ENCODE results near the gene RNF130.
"Not testable (repeated sequence)": the region's sequence is repeated elsewhere in the genome, so short reads cannot be mapped to it uniquely, and the experiment has no call there.

RNF130 gene

DNA sequence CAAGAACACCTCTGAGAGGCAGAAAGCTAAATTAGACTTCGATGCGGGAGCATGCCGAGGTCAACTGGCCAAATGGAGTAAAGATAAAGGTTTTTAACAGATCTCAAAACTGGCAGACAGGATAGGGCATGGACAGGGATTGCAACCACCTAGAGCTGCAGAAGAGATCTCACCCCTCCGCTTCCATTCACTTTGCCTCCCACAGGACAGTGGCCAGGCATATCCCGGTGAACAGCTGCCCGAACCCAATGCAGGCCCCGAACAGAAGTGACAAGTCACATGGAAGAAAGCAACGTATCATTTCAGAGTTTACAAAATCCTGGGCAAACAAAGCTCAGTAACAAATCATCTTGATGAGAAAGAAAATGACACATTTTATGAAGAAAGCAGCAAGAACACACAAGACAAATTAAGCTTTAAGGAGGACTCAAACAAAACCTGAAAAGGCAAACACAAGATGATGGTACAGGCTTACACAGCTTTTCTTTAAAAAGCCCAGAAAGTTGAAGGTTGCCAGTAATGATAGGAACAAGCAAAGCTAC, 18.4 kb downstream of the RNF130 start:
- DNase-seq: no peak

DNA sequence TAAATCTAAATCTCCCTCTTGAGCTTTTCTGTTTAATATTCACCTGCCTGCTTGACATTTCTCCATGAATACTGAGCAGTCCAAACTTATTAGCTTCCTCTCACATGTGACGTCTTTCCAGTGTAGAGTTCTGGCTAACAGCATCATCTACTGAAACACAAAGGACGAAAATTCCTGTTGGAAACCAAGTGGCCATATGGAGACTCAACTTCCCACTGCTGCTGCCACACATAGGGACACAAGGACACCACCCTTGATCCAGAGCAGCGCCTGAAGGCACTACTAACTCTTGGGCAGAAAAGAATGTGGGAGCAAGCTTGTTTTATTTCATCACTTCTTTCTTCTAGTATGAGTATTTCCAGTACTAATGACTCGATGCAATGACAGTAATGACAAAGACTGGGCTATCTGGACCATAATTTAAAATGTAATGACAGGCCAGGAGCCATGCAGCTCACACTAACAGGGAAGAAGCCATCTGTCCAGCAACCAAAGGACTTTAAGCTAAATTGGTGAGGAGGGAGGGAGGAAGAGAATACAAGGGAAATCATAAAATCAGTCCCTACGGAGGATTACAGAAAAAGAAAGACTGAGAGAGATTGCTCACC, 19.2 kb downstream of the RNF130 start:
- DNase-seq: no peak

DNA sequence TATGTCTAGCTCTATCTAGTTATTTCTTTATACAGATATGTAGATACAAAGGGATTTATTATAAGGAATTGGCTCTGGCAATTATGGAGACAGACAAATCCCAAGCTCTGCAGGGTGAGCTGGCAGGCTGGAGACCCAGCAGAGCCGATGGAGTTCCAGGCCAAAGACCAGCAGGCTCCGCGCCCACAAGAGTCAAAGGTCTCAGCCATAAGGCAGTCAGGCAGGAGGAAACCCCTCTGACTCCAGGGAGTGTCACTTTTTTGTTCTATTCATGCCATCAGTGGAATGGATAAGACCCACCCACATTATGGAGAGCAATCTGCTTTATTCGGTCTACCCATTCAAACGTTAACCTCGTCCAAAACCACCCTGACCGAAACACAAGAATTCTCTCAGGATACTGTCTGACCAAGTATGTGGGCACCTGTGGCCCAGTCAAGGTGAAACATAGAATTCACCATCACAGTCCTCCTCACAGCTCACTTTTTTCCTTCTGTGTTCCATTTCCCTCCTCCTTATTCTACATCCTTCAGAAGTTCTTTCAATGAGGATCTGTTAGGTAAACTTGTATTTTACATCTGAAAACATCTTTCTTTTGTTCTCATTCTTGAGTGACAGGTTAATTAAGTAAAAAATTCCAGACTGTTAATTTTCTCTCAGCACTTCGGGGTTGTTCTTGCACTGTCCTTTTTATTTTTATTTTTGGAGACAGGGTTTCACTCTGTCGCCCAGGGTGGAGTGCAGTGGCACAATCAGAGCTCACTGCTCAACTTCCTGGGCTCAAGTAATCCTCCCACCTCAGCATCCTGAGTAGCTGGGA, 21.2 kb downstream of the RNF130 start:
- no peak for DNase-seq

DNA sequence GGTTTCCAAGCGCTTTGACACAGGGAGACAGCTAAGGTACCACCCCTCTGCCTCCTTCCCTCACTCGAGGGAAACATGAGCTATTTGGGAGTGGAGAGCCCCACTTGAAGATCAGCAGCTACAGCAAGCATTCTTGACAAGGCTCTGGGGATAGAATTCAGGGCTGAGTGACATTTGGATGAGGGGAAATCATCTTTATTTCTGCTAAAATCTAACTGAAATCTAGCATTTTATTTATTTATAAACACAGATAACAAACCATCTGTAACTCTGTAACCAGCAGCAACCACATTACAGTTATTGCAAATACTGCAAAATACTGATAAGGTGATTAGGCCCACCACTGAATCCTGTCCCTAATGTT, 22.4 kb downstream of the RNF130 start:
- no peak for DNase-seq

DNA sequence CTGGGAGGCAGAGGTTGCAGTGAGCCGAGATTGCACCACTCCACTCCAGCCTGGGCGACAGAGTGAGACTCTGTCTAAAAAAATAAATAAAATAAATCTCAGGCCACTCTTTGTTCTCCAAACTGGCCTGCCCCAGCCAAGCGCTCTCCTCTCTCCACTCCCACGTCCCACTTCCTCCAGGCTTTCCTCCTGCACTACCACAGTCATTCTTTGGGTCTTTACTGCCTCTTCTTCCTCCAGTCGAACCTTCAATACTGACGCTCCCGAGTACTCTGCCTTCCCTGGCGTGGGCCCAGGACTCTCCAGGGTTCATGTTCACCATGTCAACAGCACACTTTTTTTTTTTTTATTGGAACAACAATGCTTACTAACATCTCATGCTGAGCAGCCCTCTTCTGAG, 23.9 kb downstream of the RNF130 start:
- DNase-seq: no peak

DNA sequence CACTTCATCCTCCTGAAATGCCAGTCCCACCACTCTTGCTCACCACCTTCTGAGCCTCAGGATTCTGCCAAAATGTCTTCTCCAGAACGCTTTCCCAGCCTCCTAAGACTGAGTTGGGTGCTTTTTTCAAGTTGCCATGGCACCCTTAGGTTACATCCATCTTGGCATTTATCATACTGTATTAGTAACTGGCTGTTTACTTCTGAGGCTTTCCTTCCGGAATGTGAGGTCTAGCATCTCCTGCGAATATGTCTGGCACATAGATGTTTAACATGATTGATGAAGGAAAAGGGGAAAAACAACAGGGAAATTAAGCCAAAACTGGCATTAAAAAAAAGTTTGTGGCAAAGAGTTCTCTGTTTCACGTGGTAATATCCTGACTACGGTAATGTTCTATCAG, 24.9 kb downstream of the RNF130 start:
- DNase-seq: no peak

DNA sequence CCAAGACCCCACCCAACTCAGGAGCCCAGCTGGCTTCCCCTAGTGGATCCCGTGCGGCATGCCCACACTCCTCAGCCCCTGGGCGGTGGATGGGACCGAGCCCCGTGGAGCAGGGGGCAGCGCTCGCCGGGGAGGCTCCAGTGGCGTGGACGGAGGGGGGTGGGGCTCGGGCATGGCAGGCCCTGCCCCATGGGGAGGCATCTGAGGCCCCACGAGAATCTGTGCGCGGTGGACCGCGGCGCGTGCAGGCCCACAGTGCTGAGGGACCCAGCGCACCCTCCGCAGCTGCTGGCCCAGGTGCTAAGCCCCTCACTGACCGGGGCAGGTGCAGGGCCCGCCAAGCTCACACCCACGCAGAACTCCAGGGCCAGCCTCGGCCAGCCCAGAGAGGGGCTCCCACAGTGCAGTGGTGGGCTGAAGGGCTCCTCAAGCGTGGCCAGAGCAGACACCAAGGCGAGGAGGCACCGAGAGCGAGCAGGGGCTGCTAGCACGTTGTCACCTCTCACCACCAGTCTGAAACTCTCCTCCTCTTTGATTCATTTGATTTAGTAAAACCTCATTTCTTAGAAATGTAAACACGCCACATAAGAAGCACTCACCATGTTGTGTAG, 25.6 kb downstream of the RNF130 start:
- no peak for DNase-seq

DNA sequence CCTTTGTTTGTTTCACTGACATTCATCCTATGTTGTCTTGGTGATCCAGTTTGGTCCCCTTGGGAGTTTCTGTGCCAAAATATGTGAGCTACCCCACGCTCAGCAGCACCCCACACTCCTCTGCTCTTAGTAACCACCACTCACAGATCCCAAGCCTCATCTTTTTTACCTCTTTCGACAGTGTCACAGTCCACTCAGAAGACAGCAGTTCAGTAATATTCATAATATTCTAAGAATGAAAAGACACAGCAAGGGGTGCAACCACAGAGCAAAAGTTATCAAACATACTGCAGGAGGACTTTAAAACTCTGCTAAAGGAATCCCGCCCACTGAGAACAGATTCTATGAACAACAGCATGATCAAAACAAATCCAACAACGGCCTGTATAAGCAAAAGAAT, 28.2 kb downstream of the RNF130 start:
- no peak for DNase-seq

DNA sequence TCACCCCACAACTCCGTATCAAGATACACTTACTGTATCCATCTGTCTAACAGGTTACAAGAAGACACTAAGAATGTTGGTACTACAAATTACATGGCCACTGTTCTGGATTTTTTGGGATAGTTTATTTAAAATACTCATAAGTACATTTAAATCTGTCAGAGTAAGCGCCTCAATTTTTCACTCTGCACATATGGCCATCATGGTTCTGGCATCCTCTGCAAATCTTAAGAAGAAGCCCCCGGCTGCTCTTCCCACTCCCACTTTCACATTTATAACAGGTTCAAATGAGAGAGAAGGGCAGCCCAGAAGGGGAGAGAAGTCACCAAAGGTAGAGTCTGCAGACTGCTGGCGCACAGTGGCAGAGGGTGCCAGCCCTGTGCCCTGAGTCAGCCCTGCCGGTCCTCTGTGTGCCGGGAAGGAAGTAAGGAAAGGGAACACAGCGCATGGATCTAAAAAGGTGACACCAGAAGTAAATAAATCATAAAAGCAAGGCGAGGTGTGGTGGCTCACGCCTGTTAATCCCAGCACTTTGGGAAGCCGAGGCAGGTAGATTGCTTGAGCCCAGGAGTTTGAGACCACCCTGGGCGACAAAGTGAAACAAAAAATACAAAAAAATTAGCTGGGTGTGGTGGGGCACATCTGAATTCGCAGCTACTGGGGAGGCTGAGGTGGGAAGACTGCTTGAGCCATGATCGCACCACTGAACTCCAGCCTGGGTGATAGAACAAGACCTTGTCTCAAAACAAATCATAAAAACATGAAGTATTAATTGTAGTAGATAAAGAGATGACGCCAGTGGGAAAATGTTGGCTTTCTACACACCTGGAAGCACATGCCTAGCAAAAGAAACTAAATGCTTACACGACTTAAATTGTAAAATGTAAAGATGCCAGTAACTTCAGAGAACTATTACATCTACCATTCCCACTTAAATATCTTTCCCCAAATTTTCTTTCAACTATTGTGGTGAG, 30.0 kb downstream of the RNF130 start:
- no peak for DNase-seq

DNA sequence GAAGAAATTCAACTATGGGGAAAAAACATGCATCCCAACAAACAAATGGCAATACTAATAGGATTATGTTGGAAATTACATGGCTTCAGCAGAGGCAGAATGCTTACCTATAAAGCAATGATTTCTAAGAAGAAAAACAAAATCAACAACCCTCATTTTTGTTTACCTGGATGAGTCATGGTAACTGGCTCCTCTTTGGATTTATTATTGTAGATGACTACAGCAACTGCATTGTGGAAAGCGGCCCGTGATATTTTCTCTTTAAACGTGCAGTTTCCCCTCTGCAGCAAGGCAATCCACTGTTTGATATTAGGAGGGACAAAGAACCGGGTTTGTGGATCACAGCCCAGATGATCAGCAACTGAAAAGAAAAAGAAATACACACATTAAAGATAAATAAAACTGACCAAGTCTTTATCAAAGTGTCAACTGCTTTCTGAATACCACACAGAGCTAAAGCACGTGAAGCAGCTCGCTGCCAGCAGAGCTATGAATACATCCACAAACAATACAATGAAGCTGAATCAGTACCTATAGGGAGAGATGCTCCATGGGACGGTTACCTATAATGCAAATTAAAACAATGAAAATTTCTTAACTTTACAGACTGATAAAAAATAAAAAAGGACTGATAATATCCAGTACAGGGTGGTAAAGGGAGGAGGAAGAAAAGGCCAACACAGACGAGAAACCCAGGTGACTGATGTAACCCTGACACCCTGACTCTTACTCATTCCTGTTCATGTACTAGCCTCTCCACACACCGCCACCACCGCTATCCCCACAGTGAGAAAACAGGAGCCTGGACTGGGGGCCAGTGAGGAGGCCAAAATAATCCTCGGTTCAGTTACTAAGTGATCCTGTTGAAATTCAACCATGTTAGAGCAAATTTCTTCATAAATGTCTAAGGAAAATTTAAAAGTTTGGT, 31.0 kb downstream of the RNF130 start:
- DNase-seq: no peak

DNA sequence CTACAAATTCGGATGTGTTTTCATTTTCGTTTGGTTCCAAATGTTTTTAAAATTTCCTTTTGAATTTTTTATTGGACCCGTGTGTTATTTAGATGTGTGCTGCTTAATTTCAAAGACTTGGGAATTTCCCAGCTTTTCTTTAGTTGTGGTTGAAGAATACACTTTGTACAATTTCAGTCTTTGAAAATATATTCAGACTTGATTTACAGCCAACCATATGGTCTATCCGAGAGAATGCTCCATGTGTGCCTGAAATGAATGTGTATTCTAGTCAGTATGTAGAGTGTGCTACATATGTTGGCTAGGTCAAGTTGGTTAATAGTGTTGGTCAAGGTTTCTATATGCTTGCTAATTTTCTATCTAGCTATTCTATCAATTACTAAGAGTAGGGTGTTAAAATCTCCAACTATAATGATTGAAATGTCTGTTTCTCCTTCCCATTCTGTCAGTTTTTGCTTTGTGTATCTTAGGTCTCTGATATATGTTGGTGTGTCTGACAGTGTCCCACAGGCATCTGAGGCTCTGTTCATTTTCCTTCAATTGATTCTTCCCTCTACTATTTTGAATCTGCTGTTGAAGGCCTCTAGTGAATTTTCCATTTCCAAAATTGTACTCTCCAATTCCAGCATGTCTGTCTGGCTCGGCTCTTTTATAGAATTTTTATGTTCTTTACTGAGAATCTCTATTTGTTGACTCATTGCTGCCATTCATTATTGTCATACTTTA, 36.2 kb downstream of the RNF130 start:
- DNase-seq: no peak

DNA sequence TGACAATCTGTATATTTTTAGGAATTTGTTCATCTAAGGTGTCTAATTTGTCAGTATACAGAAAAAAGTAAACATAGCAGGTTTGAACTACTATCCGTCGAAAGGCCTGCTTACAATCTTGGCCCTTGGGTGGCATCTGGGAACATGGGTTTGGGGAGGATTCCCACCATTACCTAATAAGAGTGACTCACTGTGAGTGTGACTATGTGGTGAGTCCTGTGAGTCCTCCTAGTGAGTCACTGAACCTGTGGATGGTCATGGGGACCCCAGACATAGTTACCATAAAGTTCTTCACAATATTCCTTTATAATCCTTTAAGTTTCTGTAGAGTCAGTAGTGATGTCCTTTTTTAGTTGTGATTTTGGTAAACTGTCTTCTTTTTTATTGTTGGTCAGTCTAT, 37.0 kb downstream of the RNF130 start:
- no peak for DNase-seq

DNA sequence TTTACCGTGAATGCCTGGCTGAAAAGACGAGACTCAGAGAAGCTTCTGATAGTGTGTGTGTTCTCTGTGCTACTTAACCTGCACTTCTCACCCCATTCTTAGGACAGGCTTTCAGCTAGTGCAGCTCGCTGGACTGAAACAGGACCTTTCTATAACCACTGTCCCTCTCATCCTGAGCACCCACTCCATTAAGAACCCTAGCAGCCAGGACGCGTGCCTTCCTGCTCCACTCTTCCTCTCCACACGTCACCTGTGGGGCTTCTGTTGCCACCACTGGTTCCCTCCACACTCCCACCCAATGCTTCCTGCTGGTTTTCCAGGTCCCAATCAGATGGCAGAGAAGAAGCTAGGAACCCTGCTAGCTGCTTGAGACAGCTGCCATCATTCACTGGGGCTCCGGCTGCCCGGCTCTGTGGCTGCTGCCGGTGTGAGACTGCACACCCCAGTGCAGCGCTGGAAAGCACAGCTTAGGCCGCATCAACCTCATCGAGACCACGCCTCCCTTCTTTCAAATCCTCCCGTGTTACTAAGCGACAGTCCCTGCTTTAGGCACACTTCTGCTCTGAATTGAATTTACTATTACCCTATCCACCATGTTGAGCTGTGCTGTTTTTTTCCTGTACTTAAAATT, 44.0 kb downstream of the RNF130 start:
- DNase-seq: no peak

DNA sequence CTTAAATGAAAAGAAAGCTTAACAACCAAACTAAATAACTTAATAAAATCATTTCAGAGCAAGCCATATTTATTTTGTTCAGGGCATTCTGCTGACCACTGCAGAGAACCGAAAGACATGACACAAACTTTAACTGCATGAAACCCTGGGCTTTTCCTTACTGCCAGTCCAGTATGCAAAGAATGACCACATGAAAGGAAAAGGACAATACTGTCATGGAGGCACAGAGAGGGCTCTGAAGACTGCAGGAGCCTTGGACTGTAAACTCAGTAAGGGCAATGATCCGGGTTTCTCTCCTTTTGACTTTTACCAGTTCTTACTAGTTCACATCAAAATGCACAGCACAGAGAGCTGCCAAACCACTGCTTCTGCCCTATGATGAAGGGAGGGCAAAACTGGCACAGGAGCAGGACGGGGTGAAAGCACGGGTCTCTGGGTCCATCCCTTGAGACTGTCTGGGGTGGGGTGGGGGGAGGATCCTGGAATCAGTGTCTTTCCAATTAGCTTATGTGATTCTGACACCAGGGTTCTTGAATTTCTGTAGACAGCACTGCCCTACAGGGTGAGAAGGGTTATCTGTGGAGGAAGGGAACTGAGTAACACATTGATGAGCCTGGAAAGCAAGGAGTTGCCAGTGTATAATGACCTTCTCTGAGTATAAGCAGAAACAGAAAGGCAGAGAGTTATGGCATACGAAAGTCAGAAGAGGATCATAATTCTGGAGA, 44.7 kb downstream of the RNF130 start:
- no peak for DNase-seq

DNA sequence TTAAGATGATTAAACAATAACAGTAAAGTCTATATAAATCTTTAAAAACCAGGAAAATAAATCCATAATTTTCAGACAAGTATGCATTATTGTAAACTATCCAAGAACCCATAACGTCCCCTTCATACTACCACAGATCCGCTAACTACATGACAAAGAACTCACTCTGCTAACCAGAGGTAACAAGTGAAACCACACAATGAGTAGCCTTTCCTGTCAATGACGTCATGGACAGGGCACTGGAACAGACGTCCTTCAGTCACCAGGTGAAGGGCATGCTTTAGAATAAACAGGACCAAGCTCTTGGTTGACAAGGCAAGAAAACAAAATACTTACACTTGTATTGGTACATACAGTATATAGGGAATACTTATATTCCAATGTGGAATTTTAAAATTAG, 45.2 kb downstream of the RNF130 start:
- DNase-seq: no peak

DNA sequence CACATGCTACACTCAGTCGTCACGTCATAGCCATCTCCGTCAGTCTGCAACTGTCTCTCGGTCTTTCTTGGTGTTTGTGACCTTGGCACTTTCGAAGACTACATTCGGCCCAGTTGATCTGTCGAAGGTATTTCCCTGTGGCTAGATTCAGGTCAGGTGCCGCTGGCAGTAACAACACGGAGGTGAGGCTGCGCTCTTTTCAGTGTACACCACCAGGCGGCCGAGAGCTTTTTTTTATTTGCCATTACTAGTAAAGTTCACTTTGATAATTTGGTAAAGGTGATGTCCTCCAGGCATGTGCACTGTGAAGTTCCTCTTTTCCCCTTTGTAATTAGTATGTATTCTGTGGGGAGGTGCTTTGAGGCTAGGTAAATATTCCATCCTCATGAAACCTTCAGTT, 49.7 kb downstream of the RNF130 start:
- DNase-seq: no peak

DNA sequence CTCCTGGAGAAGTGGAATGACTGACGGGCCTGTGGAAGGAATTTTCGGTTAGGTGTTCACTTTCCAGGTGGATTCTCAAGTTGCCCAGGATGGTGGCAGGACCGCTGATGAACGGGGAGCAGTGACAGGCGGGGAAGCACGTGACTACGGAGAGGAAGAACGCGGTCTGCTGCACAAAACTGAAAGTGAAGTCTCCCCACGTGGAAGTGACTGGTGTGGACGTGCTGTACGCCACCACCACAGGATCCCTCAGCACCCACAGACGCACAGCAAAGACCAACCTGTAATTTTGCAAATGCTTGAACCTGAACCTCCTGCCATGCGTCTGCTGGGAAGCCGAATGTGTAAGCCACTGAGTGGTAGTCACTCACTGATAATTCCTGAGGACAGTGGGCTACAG, 51.4 kb downstream of the RNF130 start:
- no peak for DNase-seq

DNA sequence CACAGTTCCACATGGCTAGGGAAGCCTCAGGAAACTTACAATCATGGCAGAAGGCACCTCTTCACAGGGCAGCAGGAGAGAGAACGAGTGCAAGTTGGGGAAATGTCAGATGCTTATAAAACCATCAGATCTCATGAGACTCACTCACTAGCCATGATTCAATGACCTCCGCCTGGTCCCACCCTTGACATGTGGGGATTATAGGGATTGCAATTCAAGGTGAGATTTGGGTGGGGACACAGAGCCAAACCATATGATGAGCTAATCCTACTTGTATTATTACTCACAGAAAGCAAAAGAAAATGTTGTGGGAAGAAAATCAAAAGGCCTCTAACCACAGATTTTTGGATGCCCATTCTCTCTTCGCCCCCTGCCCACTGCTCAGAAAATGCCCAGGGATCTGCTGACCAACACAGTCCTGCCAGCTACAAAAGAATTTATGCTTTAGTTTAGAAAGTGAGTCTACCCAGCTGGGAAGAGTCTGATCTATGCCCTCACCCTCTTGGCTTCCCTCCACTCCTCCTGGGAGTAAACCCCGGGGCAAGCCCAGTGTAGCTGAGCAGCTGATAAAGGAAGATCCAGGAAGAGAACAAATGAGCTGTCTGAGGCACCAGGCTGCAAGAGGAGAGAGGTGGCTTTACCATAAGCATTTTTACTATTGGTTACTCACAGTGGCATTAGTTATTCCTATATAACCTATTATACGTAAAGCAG, 53.1 kb downstream of the RNF130 start:
- DNase-seq: no peak

DNA sequence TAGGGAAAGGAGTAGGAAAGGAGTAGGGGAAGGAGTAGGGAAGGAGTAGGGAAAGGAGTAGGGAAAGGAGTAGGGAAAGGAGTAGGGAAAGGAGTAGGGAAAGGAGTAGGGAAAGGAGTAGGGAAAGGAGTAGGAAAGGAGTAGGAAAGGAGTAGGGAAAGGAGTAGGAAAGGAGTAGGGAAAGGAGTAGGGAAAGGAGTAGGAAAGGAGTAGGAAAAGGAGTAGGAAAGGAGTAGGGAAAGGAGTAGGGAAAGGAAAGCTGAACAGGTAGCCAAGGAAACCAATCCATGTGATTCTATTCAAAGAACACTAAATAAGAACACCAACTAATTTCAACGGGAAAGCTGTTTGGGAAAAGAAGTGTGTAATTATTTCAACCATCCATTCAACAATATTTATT, 56.0 kb downstream of the RNF130 start:
- DNase-seq: not testable (repeated sequence)

Data from activated gamma-delta T cell treated with Interleukin-2 at 50 U/mL for 16 hours (primary cell).